SKM-1 treated with dmso at 0.1 percent for 144 hours (cell line): ENCODE results near the gene PTPRT.

Source experiments
- DNase-seq: peaks from one replicate; lab custom pipeline; 2025; ENCODE audit not compliant: unreplicated experiment; lab: John Stamatoyannopoulos, UW

Gene PTPRT

DNA sequence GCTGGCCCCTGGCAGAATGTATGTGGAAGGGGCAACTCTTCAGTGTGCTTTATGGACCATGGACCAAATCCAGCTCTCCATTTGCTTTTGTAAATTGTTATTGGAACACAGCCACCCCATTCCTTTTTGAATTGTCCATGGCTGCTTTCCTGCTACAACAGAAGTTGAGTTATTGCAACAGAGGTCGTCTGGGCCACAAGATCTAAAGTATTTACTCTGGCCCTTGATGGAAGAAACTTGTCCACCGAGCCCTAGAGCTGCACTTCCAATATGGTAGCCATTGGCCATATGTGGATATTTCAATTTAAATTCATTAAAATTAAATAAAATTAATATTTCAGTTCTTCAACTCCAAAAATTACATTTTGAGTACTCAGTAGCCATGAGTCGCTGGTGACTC lies 543.5 kb downstream of the PTPRT start:
- no peak for DNase-seq

DNA sequence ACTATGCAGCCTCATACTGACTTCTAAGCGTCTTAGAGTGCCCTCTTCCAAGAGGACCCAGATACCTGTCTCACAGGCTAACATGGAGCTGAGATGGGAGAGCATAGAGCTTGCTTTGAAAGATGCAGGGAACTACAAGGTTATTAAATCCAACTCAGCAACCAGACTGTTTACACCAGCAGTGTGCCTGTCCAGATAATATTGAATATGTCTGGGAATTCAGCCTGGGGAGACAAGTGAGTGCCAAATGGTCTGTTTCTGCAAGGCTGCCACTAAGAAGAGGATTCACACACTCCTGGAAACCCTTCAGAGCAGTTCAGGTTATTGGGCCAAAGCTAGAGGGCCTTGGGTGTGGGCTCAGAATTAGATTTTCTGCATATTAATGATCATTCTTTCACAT lies 547.8 kb downstream of the PTPRT start:
- DNase-seq, result no peak

DNA sequence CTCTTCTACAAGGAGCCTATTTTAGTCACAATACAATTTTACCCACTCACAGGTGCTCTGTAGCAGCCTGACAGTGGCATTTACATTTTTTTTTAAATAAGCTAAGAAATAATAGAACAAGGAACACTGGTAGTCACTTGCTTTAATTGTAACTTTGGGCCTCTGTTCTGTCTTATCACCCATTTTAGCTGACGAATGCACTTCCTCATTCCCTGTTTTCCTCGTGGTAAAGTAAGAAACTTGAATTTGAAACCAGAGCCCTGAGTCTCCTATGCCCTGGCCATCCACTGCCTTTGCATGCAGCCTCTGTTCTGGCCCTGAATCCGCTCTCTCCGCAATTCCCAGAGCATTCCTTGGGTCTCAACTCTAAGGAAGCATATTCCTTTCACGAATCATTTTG lies 550.6 kb downstream of the PTPRT start:
- DNase-seq, result no peak

DNA sequence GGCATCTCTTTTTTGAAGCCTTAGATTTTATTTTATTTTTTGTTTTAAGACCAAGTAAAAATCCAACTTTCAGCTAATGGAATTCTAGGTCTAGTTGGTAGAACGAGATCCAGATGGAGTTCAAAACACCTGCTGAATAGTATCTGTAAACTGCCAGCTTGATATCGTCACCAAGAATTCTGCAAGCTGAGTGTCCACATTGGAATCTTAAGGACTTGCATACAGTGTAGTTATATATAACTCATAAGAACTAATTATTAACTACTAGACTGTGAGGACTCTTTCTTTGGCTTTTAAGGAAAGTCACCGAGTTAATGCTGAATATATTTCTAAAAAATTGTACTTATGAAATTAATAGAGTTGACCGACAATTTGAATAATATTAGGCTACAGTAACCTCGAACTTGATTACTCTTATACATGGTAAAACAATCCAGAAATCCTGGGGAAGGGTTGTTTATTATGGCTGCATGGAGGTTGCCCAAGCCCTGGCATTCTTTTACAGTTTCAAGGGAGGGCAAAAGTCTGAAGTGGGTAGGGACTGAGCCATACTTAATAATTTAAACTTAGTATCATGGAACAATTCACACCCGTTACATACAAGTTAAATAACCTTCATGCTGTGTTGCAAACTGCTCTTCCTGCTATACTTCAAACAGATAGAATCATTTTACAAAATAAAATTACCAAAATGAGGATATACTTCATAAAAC lies 553.9 kb downstream of the PTPRT start:
- DNase-seq, result no peak

DNA sequence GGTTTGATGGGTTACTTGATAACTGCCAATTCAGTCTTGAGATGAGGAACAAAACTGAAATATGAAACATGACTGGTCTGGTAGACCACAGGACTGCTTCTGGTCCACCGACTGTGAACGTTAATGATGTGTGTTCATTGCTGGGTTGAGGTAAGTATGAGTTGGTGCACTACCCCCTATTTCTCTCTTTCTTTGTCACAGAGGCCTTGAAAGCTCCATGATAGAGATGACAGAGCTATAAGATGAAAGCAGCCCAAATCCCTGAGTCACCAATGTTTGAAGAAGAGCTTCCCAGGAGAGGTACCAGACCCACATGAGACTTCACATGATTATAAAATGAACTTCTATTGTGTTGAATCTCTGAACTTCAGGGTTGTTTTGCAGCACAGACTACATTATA lies 555.5 kb downstream of the PTPRT start:
- DNase-seq, result no peak

DNA sequence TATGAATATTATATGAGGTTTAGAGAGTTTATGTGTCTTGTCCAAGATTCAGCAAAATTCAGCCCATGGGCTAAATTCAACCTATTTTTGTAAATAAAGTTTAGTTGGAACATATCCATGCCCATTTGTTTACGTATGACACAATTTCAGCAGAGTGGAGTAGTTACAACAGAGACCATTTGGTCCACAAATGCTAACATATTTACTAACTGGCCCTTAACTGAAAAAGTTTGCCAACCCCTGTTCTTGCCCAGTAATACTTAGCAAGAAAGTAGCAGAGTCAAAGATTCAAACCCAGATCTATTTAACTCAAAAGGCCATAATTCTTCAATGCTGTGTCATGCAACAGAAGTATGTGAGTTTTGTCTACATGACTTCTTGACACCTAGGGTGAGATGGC lies 561.0 kb downstream of the PTPRT start:
- no peak for DNase-seq

DNA sequence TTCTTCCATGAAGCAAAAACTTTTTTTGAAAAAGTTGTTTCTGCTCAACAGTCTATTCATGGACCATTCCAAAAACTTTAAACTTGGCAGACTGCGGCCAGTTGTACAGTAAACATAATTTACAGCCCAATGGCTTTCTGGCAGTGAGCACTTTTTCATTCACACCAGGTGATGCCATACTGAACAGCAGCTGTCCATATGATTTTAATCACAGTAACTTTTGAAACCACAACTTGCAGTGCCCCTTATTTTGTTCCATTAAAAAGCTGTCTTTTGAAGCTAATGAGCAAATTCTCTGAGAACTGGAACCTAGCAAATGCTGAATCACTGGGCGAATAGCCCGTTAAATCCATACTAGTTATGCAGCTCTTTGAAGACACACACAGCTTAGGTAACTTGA lies 576.6 kb downstream of the PTPRT start:
- DNase-seq, result no peak

DNA sequence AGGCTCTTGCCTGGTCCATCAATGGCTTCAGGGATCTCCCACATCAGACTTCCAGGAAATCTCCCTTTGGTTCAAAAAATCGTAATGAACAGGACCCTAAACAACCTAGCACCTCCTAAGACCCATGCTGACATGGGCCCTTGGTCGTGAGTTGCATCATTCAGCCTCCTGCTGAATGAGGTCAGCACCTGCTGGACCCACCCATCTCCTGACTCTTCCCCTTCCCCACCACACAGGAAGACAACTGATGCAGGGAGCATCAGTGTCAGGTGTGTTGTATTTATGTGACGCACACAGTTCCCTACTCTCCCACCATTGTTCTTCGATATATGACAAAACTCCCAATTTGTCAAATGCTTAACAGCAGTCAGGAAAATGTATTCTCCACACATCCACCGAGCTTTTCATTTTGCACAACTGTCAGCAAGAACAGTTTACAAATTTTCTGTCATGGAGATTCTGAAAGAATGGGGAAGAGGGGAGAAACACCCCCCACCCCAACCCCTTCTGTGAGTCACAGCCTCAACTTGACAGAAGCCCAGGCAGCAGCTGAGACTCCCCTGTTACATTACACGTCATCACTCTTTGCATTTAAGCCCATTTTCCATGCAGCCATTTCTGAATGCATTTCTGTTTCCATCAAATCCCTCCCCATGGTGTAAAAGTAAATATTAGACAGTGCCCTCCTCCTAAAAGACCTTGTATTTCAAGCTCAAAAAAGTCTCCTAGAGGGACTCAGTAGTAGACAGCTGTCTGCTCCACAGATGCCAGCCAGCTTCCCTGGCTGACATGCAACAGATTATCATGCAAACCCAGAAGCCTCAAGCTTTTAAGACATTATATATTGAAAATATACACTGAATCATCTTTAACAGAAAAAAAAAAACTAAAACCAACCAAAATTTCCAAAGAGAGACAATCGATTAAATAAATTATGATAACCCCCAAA lies 577.5 kb downstream of the PTPRT start:
- DNase-seq, result no peak

DNA sequence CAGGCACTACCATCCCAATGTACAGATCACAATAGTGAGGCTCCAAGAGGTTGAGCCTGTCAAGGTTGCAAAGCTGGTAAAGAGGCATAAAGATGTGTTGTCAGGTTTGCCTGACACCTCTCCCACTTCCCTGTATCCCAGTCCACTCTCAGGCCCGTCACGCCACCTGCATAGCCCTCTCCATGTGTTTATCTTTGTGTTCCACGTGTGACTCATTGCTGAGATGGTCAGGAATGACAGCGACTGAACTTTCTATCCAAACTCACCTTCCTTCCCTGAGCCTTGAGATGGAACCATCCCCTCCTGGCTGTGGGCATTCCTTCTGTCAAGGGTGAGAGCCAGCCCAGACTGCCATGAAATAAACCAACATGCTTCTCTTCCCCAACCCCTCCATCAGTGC lies 578.3 kb downstream of the PTPRT start:
- no peak for DNase-seq

DNA sequence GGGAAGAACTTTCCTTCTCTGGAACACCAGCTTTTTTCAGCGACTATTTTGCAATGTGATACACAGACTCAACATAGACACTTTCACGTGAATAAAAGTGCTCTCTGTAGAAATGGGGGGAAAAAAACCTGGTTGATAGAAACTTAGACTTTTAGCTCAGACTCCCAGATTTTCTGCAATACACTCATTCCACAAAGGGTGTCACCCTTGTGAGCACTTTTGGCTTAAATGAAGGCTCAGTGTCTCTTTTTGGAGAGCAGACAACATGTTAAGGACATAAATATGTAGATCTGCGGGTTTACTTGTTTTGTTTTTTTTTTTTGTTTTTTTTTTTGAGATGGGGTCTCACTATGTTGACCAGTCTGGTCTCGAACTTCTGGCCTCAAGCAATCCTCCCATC lies 579.6 kb downstream of the PTPRT start:
- no peak for DNase-seq

DNA sequence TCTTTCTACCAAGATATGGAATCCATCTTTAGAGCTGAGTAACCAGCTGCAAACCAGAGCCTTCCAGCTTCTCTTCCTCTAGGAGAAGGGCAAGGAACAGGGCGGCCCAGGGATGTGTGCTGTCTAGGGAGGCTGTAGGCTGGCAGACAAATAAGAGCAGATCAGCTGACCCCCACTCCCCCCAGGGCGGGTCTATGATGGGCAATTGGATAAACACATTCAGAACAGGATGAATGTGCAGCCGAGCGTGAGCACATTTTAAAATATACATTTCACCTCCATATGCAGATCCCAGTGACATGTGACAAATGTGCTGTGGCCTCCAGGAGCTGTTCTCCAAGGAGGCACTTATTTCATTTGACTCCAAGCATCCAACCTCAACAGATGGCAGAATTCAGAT lies 580.1 kb downstream of the PTPRT start:
- DNase-seq, result no peak

DNA sequence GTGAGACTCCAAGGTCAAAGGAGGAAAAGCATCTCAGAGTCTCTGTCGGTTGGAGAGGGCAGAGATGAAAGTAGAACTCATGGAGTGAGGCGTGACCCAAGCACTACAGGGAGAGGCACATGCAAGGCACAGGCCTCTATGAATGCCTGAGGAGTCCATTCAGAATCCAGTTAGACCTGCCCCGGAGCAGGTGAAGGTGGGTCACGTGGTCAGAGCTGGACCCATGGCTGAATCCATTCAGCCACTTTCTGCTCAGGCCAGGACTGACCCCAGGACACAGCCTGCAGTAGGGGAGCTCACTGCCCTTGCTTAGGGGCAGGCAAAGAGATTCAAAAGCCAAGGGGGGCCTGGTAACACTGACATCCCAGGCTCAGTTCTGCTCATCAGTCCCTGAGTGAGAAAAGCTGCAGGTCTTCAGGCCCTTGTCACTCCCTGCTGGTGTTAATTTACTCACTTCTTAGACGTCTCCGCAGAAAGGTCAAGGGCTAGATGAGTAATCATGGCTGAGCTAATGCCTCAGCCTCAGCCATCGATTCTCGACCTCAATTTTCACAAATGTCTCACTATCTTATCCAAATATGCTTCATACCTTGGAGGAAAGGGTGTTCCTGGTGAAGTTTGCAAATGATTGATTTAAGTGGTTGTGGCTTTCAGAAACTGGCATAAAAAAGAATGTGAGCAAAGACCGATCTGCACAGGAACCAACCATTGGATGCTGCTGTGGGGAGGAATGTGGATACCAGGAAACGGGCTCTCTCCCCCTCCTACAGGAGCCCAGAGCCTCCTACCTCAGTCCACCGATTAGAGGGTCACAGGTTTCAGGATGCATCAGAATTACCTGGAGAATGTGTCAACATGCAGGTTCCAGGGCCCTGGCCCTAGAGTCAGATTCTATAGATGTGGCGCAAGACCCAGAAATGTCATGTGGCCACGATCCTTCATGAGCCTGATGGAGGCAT lies 584.4 kb downstream of the PTPRT start:
- DNase-seq, result no peak

DNA sequence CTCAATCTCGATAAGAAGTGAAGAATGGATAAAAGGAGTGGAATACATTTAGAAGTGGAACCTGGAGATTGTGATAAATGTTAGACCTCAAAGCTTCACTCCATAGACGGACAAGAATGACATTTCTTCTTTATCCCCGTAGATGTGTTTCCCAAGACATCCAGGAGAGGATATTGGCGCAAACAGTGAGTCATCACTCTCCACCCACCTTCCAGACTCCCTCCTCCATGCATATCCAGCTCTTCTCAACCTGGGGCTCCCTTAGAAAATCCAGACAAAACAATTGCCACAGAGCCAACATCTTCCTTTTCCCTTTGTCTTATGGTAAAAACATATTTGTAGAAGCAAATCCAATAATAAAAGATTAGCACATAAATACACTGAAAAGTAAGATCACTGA lies 586.1 kb downstream of the PTPRT start:
- DNase-seq, result no peak

DNA sequence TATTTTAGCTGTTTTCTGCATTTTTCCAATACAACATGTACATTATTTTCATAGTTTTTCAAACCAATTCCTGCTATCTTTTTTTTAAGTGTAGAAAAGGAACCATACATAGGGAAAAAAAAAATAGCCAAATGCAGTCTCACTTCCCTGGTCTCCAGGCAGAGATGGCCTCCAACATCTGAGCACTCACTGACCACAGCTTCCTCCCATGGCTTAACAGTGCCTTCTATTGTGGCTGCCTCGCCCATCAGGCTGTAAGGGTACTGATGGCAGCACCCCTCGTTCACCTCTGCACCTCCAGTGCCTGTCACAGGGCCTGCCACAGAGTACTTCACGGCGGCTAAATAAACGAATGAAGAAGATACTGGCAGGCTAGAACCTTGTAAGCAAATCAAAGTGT lies 591.1 kb downstream of the PTPRT start:
- no peak for DNase-seq

DNA sequence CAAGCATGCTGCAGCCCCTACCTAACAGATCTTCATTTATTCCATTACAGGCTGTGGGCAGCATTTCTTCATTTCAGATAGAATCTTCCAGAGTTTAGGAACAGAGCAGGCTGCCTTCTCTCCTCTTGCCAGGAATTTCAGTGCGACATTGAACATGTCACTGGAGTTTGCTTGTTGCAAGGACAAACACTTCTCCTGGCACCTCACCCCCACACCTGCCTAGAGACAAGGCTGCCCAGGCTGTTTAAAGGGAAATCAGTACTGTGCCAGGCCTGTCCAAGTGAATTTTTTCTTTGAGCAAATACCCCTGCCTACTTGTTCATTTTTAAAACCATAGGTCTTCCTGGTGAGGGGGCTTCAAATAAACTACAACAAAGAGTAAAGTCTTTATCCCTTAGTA lies 594.1 kb downstream of the PTPRT start:
- DNase-seq, result no peak

DNA sequence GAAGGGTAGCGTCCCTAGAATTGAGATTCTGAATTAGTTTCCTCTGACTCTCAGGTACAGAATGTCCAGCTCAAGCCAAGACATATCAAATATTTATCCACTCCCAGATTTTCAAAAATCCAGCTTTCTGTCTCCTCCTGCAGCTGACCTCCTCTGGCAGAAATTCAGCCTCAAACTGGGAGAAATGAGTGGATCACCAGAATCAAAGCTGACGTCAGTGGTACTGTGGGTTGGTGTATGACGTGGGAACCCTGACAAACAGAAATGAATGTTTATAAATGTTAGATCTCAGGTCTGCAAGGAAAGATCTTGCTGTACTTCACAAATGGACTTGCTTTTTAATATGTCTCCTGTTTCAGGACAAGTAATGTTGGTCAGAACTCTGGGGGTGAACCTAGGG lies 595.0 kb downstream of the PTPRT start:
- no peak for DNase-seq

DNA sequence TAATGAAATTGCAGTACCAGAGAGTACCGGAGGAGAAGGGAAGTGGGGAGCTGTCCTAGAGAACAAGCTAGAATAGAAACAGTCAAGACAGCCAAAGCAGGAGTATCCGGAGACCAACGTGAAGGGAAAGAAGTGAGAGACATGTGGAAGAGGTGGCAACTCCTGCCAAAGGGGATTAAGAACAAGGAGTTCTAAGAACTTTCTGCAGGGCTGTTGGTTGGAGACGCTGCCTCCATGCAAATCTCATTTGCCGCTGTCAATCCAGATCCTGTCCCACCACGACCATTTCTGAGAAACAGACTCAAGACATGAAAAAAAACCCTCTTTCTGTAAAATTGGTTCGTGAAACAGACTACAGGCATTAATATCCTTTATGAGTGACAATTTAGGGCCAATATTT lies 595.7 kb downstream of the PTPRT start:
- DNase-seq, result no peak

DNA sequence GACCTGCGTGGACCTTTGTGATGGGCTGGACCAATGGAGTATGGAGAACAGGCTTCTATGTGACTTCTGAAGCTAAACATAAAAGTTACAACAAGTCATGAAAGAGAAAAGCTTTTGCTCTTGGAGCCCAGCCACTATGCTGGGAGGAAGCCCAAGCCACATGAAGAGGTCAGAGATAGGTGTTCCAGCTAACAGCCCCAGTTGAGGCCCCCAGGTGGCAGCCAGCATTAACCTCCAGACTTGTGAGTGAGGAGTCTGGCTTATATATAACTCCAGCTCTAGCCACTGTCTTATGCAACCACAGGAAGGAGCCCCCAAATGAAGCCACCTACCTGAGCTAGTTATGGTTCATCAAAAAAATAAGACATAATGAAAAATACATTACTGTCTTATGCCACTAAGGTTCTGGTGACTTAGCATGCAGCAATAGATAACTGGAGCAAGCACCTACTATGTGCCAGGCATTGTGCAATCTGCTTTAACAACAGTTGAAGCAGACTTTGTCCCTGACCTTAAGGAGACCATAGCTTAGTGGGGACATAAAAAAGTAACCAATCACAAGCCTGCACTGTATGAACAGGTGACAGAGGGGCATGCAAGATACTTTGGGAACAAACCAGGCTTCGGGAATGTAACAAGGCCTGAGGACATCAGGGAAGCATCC lies 599.6 kb downstream of the PTPRT start:
- DNase-seq, result no peak

DNA sequence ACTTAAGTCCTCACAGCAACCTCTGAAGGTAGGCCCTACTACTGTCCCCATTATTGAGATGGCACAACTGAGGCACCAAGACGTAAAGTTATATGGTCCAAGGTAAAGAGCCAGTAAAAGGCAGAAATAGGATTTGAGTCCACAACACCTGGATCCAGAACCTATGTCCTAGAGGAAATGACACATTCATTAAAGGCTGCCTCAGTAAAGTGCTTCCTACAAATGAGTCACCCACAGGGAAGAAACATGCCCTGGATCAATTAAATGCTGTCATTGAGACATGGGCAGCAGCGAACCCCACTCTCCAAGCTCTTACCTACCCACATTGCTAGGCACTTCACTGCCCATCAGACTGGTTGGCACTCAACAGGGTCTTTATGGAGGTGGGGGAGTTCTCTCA lies 600.9 kb downstream of the PTPRT start:
- DNase-seq, result no peak

DNA sequence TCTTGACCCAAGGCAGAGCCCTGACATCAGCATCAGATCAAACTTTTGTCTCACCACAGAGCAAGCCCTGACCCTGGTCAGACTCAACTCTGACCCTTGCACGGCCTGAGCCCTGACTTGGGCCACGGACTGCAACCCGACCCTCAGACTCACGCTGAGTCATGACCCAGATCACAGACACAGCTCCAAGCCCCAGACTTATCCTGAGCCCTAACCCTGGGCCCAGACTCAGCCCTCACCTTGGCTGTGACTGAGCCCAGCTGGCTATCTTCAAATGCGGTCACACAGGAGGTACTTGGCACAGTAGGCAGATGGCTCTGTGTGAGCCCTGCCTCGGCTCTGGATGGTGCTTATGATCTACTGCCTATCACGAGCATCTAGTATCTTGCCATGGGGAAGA lies 602.3 kb downstream of the PTPRT start:
- no peak for DNase-seq

DNA sequence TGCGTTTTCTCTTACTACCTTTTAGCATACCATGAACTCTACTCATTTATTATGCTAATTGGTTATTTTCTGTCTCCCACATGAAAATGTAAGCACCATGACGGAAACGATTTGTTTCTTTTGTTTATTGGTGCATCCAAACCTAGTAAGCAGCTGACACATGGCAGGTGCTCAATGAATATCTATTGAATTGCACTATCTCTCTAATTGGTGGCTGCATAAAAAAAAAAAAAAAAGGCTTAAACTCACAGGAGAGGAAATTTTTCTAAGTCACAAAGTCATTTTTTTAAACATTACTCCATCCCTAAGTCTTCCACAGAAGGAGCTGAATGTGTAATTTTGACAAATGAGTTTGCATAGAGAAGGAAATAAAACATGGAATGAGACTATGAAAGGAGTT lies 608.4 kb downstream of the PTPRT start:
- DNase-seq, result no peak
